ENCODE measurements around the gene FCHO1.

DNA sequence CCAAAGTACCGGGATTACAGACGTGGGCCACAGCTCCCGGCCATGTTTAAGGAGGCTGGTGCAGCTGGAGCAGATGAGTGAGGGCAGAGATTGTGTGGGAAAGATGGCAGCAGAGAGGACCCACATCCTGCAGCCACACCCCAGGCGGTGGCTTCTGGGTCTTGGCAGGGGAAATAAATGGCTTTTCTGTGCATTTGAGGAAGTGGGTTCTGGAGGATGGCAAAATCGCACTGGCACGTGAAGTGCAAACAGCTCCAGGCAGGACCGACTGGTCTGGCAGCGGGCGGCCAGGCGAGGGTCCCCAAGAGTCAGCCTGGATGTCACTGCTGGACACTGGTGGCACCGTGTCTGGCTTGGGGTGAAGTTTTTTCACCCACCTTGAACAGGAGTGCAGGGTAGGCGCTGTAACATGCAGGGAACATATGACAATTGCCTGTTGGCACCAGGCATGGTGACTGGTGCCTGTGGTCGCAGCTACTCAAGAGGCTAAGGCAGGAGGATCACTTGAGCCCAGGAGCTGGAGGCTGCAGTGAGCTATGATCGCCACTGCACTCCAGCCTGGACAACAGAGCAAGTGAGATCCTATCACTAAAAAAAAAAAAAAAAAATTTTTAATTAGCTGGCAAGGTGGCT, 52.1 kb downstream of the FCHO1 start:
- TF ChIP-seq, protein P1, sequence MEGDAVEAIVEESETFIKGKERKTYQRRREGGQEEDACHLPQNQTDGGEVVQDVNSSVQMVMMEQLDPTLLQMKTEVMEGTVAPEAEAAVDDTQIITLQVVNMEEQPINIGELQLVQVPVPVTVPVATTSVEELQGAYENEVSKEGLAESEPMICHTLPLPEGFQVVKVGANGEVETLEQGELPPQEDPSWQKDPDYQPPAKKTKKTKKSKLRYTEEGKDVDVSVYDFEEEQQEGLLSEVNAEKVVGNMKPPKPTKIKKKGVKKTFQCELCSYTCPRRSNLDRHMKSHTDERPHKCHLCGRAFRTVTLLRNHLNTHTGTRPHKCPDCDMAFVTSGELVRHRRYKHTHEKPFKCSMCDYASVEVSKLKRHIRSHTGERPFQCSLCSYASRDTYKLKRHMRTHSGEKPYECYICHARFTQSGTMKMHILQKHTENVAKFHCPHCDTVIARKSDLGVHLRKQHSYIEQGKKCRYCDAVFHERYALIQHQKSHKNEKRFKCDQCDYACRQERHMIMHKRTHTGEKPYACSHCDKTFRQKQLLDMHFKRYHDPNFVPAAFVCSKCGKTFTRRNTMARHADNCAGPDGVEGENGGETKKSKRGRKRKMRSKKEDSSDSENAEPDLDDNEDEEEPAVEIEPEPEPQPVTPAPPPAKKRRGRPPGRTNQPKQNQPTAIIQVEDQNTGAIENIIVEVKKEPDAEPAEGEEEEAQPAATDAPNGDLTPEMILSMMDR (IDR thresholded peaks at IDR 0.05 in 4 of 5, conservative IDR thresholded peaks at IDR 0.05 in 1 of 5): no peak
- TF ChIP-seq POLR2A (IDR thresholded peaks at IDR 0.05): no peak

Data from gastrocnemius medialis (tissue), 4 donors.